ENCODE results near the gene NTRK3.

Gene NTRK3

DNA sequence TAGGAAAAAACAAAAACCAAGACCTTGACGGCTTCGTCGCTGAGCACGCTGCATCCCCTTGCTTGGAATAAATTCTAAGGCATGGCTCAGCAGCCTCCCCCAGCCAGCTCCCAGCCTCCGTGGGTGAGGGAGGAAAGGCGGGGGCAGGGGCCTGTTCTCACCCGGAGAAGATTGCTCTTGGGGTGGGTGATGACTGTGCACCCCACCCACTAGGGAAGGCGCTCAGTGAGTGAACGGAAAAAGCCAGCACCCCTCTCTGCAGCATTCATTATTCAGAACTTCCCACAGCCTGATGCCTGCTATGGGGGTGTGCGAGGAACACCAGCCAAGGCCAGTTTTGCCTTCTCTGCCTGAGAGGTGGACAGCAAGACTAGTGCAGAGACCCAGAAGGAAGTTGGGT lies 19.3 kb upstream of the NTRK3 start:
- DNase-seq (ENCODE audit: low read depth): no peak
- H3K4me3 ChIP-seq (ENCODE audit: low read depth, low read length): no peak overlapping the region
- in situ Hi-C loops (cut with HindIII; ENCODE audit: low sequenced_read_pairs): no loop called here
- TF ChIP-seq, protein P1, sequence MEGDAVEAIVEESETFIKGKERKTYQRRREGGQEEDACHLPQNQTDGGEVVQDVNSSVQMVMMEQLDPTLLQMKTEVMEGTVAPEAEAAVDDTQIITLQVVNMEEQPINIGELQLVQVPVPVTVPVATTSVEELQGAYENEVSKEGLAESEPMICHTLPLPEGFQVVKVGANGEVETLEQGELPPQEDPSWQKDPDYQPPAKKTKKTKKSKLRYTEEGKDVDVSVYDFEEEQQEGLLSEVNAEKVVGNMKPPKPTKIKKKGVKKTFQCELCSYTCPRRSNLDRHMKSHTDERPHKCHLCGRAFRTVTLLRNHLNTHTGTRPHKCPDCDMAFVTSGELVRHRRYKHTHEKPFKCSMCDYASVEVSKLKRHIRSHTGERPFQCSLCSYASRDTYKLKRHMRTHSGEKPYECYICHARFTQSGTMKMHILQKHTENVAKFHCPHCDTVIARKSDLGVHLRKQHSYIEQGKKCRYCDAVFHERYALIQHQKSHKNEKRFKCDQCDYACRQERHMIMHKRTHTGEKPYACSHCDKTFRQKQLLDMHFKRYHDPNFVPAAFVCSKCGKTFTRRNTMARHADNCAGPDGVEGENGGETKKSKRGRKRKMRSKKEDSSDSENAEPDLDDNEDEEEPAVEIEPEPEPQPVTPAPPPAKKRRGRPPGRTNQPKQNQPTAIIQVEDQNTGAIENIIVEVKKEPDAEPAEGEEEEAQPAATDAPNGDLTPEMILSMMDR (IDR thresholded peaks at IDR 0.05; ENCODE audit: low read depth, low read length, missing control alignments): no peak

DNA sequence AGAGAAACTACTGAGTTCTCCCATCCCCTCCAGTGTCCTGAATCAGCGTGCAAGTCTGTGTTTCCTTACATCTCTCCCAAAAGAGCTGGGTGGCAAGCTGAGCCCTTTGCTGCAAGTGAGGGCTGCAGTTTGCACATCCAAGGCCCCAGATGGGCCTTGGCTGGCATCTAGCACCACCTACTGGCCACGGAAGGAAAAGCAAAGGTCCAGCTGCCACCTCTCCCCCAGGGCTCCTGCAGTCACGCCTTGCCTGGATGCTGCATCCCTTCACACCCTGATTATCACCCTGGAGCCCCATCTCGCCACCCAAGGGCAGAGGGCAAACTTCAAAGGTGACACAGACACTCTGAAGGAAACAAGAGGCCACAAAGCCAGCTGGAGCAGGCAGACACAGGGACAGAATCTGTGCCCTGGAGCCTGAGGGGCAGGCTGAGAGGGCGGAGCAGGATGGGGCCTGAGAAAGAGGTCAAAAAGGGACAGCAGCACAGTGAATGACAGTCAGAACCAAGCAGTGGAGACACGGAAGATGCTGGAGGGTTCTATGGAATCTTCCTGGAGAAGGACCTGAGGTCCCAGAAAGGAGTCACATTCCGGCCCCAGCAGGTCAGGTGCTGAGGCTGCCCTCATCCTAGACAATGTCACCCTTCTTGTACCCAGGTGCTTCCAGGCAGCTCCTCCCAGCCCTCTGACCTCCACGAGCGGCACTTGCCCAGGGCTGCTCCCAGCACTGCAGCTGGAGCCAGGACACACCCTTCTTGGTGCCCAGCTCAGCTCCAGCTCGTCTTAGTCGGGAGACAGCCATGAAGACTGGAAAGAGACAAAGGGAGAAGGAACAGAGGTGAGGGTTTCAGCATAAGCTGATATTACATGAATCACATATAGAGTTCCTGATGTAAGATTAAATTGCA lies 18.3 kb upstream of the NTRK3 start:
- TF ChIP-seq, protein P1 (IDR thresholded peaks at IDR 0.05; ENCODE audit: low read depth, low read length, missing control alignments): peak; percentile 97
- peak; percentile 24 for DNase-seq (ENCODE audit: low read depth)
- H3K4me3 ChIP-seq (ENCODE audit: low read depth, low read length): no peak overlapping the region
- in situ Hi-C loops (cut with HindIII; ENCODE audit: low sequenced_read_pairs): no loop called here

DNA sequence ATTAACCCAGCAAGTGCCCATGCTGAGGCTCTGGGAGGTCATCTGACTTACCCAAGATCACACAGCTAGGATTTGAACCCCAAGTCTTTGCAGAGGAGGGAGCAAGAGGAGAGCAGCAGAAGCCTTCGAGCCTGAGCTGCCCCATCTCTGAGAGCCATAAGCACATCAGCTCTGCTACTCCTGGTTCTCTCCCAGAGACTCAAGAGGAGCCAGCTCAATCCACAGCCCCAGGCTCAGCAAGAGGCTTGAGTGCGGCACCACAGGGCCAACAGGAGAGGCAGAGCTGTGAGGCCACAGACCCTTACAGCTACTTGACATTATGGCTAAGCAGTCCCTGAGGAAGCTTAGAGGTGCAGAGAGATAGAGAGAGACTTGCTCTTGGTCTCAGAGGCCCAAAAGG lies 15.9 kb upstream of the NTRK3 start:
- in situ Hi-C loops (cut with HindIII; ENCODE audit: low sequenced_read_pairs): no loop called here
- H3K4me3 ChIP-seq (ENCODE audit: low read depth, low read length): no peak overlapping the region
- TF ChIP-seq, protein P1 (IDR thresholded peaks at IDR 0.05; ENCODE audit: low read depth, low read length, missing control alignments): no peak
- DNase-seq (ENCODE audit: low read depth): no peak

DNA sequence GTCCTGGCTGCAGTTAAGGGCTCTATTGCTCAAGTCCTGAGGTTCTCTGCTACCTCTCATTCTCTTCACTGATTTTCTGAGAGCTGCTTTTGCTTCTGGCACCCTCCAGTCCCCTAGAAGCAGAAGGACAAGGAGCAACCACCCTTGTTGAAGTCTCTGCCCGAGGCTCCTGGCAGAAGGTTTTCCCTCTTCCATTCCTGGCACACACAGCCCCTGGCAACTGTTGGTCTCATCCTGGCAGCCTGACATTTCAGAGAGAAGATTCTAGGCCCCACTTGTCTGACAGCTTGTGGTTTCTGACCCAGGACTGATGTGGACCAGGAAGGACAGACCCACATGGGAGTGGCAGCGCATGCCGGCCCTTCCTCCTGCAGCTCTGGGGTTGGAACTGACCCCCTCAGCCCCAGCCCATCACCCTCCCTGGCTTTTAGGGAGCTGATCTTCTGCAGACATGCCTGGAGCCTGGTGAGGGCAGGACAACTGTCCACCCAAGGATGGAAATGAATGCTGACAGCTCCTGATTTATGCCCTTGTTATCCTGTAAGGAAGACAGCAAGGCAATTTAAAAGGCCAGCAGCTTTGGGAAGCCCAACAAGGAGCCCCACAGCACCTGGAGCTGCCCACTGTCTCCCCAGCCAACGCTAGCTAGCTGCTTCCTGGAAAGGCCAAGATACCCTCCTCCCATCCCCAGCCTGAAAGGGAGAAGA lies 13.0 kb upstream of the NTRK3 start:
- in situ Hi-C loops (cut with HindIII; ENCODE audit: low sequenced_read_pairs): no loop called here
- TF ChIP-seq, protein P1 (IDR thresholded peaks at IDR 0.05; ENCODE audit: low read depth, low read length, missing control alignments): no peak
- H3K4me3 ChIP-seq (ENCODE audit: low read depth, low read length): no peak overlapping the region
- DNase-seq (ENCODE audit: low read depth): no peak

DNA sequence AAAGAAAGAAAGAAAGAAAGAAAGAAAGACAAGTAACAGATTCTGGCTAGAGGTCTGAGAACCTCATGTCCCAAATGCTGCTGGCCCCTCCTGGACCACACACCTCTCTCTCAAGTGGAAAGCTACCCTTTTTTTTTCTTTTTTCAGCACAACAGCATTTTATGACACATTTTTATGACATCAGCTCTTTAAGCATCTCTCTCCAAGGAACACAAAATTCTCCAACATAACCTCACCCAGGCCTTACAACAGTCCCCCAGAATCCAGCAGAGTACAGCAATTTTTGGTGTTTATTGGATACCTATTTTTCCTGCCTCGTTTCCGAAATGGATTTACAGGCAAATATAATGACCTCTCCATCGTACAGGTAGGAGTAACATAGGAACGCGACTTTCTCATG lies 11.2 kb upstream of the NTRK3 start:
- in situ Hi-C loops (cut with HindIII; ENCODE audit: low sequenced_read_pairs): no loop called here
- DNase-seq (ENCODE audit: low read depth): no peak
- TF ChIP-seq, protein P1 (IDR thresholded peaks at IDR 0.05; ENCODE audit: low read depth, low read length, missing control alignments): no peak
- H3K4me3 ChIP-seq (ENCODE audit: low read depth, low read length): no peak overlapping the region

DNA sequence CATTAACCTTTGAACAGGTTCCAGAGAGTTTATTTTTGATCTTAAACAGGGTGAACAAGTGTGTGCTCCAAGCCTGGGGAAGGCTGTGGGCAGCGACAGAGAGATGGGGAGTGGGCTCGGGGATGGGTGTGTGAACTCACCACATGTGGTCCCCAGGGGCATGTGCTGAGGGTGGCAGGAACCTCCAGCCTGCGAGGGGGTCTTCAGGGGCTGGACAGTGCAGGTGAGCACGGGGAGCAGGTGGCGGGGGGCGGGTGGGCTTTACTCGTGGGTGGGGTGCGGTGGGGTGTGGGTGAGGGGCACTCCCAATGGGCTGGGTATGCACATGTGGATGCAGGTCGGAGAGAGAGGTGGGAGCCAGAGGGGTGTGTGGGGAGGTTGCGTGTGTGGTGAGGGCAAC lies 9.6 kb upstream of the NTRK3 start:
- in situ Hi-C loops (cut with HindIII; ENCODE audit: low sequenced_read_pairs): no loop called here
- no peak for DNase-seq (ENCODE audit: low read depth)
- TF ChIP-seq, protein P1 (IDR thresholded peaks at IDR 0.05; ENCODE audit: low read depth, low read length, missing control alignments): no peak
- no peak overlapping the region for H3K4me3 ChIP-seq (ENCODE audit: low read depth, low read length)
